Measurements from ENCODE around the gene HOXB8.

DNA sequence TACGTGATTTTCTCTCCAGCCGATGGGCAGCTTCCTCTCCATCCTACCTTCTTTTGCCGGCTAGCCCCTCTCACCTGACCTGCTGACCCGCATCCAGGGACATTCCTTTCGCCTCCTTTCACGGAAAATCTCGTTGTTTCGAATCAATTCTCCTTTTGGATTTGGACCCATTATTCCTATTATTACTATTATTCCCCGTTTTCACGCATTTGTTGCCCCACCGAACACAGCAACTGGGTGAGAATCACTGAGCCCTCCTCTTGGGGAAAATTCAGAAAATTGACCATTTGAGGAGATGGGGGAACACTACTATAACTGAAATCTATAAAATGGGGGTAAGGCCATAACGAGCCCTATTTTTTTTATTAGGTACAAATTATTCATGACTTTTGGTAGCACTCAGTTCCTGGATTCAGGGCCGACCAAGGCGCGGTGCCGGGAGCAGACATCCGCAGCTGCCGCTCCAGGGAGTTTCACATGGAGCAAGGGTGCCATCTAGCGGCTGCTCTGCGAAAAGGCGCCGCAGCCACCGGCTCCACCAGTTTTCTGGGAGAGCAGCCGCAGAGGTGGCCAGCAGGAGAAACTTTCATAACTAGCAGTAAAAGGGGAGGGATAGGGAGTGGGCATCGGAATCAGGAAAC, 3.3 kb upstream of the HOXB8 start:
- TF ChIP-seq, protein P1, sequence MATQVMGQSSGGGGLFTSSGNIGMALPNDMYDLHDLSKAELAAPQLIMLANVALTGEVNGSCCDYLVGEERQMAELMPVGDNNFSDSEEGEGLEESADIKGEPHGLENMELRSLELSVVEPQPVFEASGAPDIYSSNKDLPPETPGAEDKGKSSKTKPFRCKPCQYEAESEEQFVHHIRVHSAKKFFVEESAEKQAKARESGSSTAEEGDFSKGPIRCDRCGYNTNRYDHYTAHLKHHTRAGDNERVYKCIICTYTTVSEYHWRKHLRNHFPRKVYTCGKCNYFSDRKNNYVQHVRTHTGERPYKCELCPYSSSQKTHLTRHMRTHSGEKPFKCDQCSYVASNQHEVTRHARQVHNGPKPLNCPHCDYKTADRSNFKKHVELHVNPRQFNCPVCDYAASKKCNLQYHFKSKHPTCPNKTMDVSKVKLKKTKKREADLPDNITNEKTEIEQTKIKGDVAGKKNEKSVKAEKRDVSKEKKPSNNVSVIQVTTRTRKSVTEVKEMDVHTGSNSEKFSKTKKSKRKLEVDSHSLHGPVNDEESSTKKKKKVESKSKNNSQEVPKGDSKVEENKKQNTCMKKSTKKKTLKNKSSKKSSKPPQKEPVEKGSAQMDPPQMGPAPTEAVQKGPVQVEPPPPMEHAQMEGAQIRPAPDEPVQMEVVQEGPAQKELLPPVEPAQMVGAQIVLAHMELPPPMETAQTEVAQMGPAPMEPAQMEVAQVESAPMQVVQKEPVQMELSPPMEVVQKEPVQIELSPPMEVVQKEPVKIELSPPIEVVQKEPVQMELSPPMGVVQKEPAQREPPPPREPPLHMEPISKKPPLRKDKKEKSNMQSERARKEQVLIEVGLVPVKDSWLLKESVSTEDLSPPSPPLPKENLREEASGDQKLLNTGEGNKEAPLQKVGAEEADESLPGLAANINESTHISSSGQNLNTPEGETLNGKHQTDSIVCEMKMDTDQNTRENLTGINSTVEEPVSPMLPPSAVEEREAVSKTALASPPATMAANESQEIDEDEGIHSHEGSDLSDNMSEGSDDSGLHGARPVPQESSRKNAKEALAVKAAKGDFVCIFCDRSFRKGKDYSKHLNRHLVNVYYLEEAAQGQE (IDR thresholded peaks at IDR 0.05; ENCODE audit: unreplicated experiment) = no peak
- TF ChIP-seq EZH2 (IDR thresholded peaks at IDR 0.05; ENCODE audit: low read depth, unreplicated experiment) (peak; percentile 96), JUNB (IDR thresholded peaks at IDR 0.05; ENCODE audit: unreplicated experiment) (no peak), EZH2phosphoT487 (IDR thresholded peaks at IDR 0.05; ENCODE audit: unreplicated experiment) (no peak), ZNF114 (CRISPR knock-in tag; IDR thresholded peaks at IDR 0.05) (no peak), POLR2AphosphoS5 (IDR thresholded peaks at IDR 0.05; ENCODE audit: low read depth) (no peak), STAT1 (IDR thresholded peaks at IDR 0.05; ENCODE audit: unreplicated experiment) (no peak), ZNF331 (CRISPR knock-in tag; IDR thresholded peaks at IDR 0.05; ENCODE audit: low read depth) (no peak)
- TF ChIP-seq, protein P2, sequence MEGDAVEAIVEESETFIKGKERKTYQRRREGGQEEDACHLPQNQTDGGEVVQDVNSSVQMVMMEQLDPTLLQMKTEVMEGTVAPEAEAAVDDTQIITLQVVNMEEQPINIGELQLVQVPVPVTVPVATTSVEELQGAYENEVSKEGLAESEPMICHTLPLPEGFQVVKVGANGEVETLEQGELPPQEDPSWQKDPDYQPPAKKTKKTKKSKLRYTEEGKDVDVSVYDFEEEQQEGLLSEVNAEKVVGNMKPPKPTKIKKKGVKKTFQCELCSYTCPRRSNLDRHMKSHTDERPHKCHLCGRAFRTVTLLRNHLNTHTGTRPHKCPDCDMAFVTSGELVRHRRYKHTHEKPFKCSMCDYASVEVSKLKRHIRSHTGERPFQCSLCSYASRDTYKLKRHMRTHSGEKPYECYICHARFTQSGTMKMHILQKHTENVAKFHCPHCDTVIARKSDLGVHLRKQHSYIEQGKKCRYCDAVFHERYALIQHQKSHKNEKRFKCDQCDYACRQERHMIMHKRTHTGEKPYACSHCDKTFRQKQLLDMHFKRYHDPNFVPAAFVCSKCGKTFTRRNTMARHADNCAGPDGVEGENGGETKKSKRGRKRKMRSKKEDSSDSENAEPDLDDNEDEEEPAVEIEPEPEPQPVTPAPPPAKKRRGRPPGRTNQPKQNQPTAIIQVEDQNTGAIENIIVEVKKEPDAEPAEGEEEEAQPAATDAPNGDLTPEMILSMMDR (conservative IDR thresholded peaks at IDR 0.05; ENCODE audit: low read depth in 2 of 2) = peak; percentile 86 to 97
